ENCODE measurements around the gene PIAS1. TPM values are rescaled to one million over a fixed set of nuclear protein-coding genes. Genes with fewer than 3 reads are reported as not detected.

The PIAS1 gene
- polyA plus RNA-seq, 2 of the 4 experiments (the other 2 are of a cell fraction): 23.2 to 49.5 TPM

- Histone ChIP-seq H3K4me1 (no peaks in the 10 kb centered on the region), H3K4me3 (no peak overlapping the region), H3K9me3 (no peaks in the 10 kb centered on the region), H3K4me2 (no peak overlapping the region), H3K27ac (no peak overlapping the region)
- FAIRE-seq (no peak), DNase-seq (ENCODE audit: low read depth in 1 of 2, low spot score in 1 of 2) (no peak), ATAC-seq (no peak)
- ChIA-PET CTCF (interaction anchor here (1.0 kb wide), 1 partner anchor 17 kb away, joined by 3 read pairs; no protein-coding TSS in a partner anchor), POLR2A (no interaction called here)
- TF ChIP-seq CEBPB (IDR thresholded peaks at IDR 0.05) (no peak), MAX (IDR thresholded peaks at IDR 0.05) (no peak), JUN (IDR thresholded peaks at IDR 0.05) (no peak), CHD4 (IDR thresholded peaks at IDR 0.05; ENCODE audit: borderline replicate concordance) (no peak), BCL3 (IDR thresholded peaks at IDR 0.05) (no peak), RNF2 (IDR thresholded peaks at IDR 0.05; ENCODE audit: borderline replicate concordance, low read depth) (no peak), RFX5 (IDR thresholded peaks at IDR 0.05) (no peak), CBX2 (IDR thresholded peaks at IDR 0.05; ENCODE audit: borderline replicate concordance, low read depth) (no peak), MAZ (IDR thresholded peaks at IDR 0.05; ENCODE audit: borderline replicate concordance, low read depth, low read length) (no peak)
- TF ChIP-seq, protein P1, sequence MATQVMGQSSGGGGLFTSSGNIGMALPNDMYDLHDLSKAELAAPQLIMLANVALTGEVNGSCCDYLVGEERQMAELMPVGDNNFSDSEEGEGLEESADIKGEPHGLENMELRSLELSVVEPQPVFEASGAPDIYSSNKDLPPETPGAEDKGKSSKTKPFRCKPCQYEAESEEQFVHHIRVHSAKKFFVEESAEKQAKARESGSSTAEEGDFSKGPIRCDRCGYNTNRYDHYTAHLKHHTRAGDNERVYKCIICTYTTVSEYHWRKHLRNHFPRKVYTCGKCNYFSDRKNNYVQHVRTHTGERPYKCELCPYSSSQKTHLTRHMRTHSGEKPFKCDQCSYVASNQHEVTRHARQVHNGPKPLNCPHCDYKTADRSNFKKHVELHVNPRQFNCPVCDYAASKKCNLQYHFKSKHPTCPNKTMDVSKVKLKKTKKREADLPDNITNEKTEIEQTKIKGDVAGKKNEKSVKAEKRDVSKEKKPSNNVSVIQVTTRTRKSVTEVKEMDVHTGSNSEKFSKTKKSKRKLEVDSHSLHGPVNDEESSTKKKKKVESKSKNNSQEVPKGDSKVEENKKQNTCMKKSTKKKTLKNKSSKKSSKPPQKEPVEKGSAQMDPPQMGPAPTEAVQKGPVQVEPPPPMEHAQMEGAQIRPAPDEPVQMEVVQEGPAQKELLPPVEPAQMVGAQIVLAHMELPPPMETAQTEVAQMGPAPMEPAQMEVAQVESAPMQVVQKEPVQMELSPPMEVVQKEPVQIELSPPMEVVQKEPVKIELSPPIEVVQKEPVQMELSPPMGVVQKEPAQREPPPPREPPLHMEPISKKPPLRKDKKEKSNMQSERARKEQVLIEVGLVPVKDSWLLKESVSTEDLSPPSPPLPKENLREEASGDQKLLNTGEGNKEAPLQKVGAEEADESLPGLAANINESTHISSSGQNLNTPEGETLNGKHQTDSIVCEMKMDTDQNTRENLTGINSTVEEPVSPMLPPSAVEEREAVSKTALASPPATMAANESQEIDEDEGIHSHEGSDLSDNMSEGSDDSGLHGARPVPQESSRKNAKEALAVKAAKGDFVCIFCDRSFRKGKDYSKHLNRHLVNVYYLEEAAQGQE (IDR thresholded peaks at IDR 0.05): no peak
- TF ChIP-seq, protein P2, sequence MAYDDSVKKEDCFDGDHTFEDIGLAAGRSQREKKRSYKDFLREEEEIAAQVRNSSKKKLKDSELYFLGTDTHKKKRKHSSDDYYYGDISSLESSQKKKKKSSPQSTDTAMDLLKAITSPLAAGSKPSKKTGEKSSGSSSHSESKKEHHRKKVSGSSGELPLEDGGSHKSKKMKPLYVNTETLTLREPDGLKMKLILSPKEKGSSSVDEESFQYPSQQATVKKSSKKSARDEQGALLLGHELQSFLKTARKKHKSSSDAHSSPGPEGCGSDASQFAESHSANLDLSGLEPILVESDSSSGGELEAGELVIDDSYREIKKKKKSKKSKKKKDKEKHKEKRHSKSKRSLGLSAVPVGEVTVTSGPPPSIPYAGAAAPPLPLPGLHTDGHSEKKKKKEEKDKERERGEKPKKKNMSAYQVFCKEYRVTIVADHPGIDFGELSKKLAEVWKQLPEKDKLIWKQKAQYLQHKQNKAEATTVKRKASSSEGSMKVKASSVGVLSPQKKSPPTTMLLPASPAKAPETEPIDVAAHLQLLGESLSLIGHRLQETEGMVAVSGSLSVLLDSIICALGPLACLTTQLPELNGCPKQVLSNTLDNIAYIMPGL (CRISPR knock-in tag; IDR thresholded peaks at IDR 0.05; ENCODE audit: borderline replicate concordance): no peak
Measured at GRCh38 chr15:68177742-68178141, 123.6 kb downstream of the PIAS1 start.

DNA sequence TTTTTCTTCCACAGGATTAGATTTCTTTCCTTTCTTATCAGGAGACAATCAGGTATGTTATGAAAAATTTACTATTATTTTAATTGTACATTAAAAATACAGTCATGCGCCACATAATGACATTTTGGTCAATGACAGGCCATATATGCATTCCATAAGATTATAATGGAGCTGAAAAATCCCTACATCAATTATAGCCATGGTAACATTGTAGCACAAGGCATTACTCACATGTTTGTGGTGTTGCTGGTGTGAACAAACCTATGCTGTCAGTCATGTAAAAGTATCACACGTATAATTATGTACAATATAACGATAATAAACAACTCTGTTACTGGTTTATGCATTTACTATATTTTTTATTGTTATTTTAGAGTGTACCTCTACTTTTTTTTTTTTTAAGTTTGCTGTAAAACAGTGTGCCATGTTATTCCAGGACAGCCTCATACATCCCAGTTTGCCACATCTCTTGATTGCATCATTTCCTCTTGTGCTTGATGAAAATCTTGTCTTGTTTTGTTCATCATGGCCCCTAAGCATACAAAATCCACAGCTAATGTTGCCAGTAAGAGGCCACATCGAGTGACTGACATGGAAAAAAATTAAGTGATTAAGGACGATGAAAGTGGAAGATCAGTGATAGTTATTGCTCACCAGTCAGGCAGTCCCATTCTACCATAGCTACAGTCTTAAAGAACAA lies 129.7 kb downstream of the PIAS1 start:
- no peak for DNase-seq (ENCODE audit: low read depth in 1 of 2, low spot score in 1 of 2)
- no peak overlapping the region for H3K4me3 ChIP-seq
- H3K9me3 ChIP-seq: no peaks in the 10 kb centered on the region
- no peaks in the 10 kb centered on the region for H3K4me1 ChIP-seq
- ATAC-seq: no peak
- no peak overlapping the region for H3K27ac ChIP-seq
- CTCF ChIA-PET: interaction anchor here (0.7 to 2.2 kb wide), 3 partner anchors 11 to 45 kb away, joined by 3 to 5 read pairs (median 3); no protein-coding TSS in a partner anchor
- H3K4me2 ChIP-seq: no peak overlapping the region
- WGBS (ENCODE audit: missing lambda C conversion rate): 87% methylated on average over 5 of the region's 5 CpGs
- no peak for TF ChIP-seq BHLHE40 (IDR thresholded peaks at IDR 0.05; ENCODE audit: low read depth, low read length)
- TF ChIP-seq HDAC2 (IDR thresholded peaks at IDR 0.05): no peak
- no peak for TF ChIP-seq HOXB5 (CRISPR knock-in tag; IDR thresholded peaks at IDR 0.05)
- TF ChIP-seq HOXA7 (CRISPR knock-in tag; IDR thresholded peaks at IDR 0.05): no peak
- no peak for TF ChIP-seq JUN (IDR thresholded peaks at IDR 0.05)
- TF ChIP-seq FOXS1 (CRISPR knock-in tag; IDR thresholded peaks at IDR 0.05): no peak
- no peak for TF ChIP-seq CHD4 (IDR thresholded peaks at IDR 0.05; ENCODE audit: borderline replicate concordance)
- no peak for TF ChIP-seq CBX8 (IDR thresholded peaks at IDR 0.05)
- no peak for TF ChIP-seq HOXB13 (CRISPR knock-in tag; IDR thresholded peaks at IDR 0.05; ENCODE audit: low read depth)
- TF ChIP-seq ZC3H11A (IDR thresholded peaks at IDR 0.05): no peak
- POLR2A ChIA-PET: no interaction called here
- FAIRE-seq: no peak
